Measurements from ENCODE around the gene PAM.

PAM gene

DNA sequence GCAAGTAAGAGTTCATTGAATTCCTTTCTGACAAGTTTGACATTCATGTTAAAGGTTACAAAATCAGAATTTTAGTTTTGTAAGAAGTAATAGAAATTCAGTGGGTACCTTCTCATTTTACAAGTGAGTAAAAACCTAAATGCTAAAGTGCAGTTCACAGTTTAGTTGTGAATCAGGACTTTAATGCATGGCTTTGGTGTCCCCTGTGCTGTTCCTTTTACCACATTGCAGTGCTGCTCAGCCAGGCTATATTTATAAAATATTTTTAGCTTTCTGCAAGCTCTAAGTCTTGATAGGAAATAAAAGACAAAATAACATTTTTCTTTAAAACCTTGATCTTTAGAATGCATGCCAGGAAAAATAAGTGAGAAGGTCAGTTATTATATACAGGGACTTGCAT lies 26.3 kb downstream of the PAM start:
- Histone ChIP-seq H3K79me2 (ENCODE audit: control insufficient read depth, insufficient read depth, low read length, unreplicated experiment) (peaks cover 59% of the 10 kb centered on the region), H3K4me1 (ENCODE audit: control insufficient read depth, insufficient read depth, low read length, unreplicated experiment) (peaks cover 23% of the 10 kb centered on the region), H3K27me3 (ENCODE audit: insufficient read depth, low read length) (no peaks in the 10 kb centered on the region), H3K36me3 (ENCODE audit: insufficient read depth, low read length) (no peaks in the 10 kb centered on the region), H3K4me3 (ENCODE audit: low read depth, low read length) (no peak overlapping the region), H2AFZ (ENCODE audit: low read length, unreplicated experiment) (no peak overlapping the region), H3K27ac (ENCODE audit: low read depth, low read length) (no peak overlapping the region)

DNA sequence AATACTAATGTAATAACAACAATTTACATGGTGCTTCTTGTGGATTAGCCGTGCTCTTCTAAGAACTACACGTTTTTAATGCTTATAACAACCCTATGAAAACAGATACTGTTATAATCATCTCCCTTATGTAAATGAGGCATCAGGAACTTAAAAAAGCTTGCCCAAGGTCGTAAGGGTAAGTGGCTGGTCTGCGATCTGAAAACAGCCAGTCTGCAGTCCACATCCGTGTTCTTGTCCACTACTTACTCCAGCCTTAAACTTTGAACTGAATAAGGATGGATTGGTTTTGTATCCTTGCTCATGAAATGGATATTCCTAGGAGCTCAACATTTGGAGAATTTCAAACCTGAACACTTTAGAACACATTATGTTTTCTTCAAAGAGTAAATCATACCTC lies 26.7 kb downstream of the PAM start:
- Histone ChIP-seq H3K36me3 (ENCODE audit: insufficient read depth, low read length) (no peaks in the 10 kb centered on the region), H3K27ac (ENCODE audit: low read depth, low read length) (no peak overlapping the region), H3K4me1 (ENCODE audit: control insufficient read depth, insufficient read depth, low read length, unreplicated experiment) (peaks cover 23% of the 10 kb centered on the region), H2AFZ (ENCODE audit: low read length, unreplicated experiment) (no peak overlapping the region), H3K4me3 (ENCODE audit: low read depth, low read length) (no peak overlapping the region), H3K27me3 (ENCODE audit: insufficient read depth, low read length) (no peaks in the 10 kb centered on the region), H3K79me2 (ENCODE audit: control insufficient read depth, insufficient read depth, low read length, unreplicated experiment) (peaks cover 54% of the 10 kb centered on the region)

DNA sequence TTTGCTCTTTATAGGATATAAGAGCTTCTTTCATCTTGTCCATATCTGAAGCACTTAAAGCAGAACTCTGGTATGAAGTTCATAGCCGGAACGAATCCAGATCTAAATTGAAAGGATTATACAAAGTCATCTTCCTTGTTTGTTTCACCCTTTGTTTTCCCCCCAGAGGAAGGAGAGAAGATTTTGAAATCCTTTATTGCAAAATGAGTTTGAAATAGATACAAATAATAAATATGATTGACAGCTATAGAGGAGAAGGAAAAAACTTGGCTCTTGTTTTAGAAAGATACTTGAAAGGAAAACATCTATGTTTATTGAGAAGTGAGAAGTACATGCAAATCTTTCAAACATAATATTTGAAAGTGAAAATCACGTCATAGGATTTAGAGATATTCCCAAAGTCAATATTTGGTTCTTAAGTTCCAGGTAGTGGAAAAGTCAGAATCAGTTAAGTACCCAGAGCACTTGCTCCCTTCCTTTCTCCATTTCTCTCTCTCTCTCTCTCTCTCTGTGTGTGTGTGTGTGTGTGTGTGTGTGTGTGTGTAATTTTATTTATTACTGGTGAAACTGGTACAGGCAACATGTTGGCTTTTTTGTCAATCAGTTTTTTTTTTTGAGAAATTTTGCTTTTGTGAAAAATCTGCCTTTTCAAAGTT lies 27.2 kb downstream of the PAM start:
- Histone ChIP-seq H3K27me3 (ENCODE audit: insufficient read depth, low read length) (no peaks in the 10 kb centered on the region), H2AFZ (ENCODE audit: low read length, unreplicated experiment) (no peak overlapping the region), H3K79me2 (ENCODE audit: control insufficient read depth, insufficient read depth, low read length, unreplicated experiment) (peaks cover 54% of the 10 kb centered on the region), H3K4me3 (ENCODE audit: low read depth, low read length) (no peak overlapping the region), H3K4me1 (ENCODE audit: control insufficient read depth, insufficient read depth, low read length, unreplicated experiment) (peaks cover 23% of the 10 kb centered on the region), H3K27ac (ENCODE audit: low read depth, low read length) (no peak overlapping the region), H3K36me3 (ENCODE audit: insufficient read depth, low read length) (no peaks in the 10 kb centered on the region)

DNA sequence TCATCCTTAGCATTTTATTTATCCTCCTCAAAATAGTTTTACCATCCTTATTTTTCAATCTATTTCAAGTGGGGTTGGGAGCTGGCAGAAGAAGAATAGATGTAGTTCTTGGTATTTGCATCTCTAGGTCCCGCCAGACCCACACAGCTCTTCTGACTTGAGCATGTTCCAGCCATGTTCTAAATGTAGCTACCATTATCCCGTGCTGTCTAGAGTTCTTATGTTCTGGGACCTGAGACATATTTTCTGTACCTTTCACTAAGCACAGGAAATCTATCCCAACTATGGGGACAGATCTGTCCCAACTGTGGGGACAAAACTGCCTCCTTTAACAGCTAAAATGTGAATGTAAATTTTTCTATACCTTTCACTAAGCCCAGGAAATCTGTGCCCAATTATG lies 32.0 kb downstream of the PAM start:
- H2AFZ ChIP-seq (ENCODE audit: low read length, unreplicated experiment) = no peak overlapping the region
- peaks cover 3% of the 10 kb centered on the region for H3K4me1 ChIP-seq (ENCODE audit: control insufficient read depth, insufficient read depth, low read length, unreplicated experiment)
- no peaks in the 10 kb centered on the region for H3K27me3 ChIP-seq (ENCODE audit: insufficient read depth, low read length)
- H3K36me3 ChIP-seq (ENCODE audit: insufficient read depth, low read length) = no peaks in the 10 kb centered on the region
- no peak overlapping the region for H3K27ac ChIP-seq (ENCODE audit: low read depth, low read length)
- H3K4me3 ChIP-seq (ENCODE audit: low read depth, low read length) = no peak overlapping the region
- H3K79me2 ChIP-seq (ENCODE audit: control insufficient read depth, insufficient read depth, low read length, unreplicated experiment) = peaks cover 42% of the 10 kb centered on the region

DNA sequence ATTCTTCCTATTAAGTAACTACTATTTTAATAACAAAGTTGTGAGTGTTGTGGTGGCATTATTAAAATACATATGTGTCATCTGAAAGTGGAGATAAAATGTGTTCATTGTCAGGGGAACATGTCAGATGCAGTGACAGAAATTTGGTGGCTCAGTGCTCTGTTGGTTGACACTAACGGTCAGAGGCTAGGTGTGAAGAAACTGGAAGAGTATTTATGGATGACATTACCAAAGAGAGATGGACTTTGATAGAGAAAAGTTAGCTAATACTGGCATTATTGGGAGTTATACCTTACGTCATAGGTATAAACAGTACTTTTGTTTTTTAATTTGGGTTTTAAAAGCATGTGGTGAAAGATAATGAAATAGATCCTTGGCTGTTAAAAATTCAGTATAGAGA lies 33.7 kb downstream of the PAM start:
- Histone ChIP-seq H3K4me1 (ENCODE audit: control insufficient read depth, insufficient read depth, low read length, unreplicated experiment) (peaks cover 3% of the 10 kb centered on the region), H3K27ac (ENCODE audit: low read depth, low read length) (no peak overlapping the region), H2AFZ (ENCODE audit: low read length, unreplicated experiment) (no peak overlapping the region), H3K27me3 (ENCODE audit: insufficient read depth, low read length) (no peaks in the 10 kb centered on the region), H3K36me3 (ENCODE audit: insufficient read depth, low read length) (no peaks in the 10 kb centered on the region), H3K4me3 (ENCODE audit: low read depth, low read length) (no peak overlapping the region), H3K79me2 (ENCODE audit: control insufficient read depth, insufficient read depth, low read length, unreplicated experiment) (peaks cover 44% of the 10 kb centered on the region)

DNA sequence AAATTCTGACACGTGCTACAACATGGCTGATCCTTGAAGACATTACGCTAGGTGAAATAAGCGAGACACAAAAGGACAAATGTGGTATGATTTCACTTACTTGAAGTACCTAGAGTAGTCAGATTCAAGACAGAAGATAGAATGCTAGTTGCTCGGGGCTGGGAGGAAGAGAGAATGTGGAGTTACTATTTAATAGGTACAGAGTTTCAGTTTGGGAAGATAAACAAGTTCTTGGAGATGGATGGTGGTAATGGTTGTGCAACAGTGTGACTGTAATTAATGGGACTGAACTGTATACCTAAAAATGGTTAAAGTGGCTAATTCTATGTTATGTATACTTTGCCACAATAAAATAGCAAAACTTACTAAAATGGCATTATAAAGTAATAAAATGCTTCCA lies 34.4 kb downstream of the PAM start:
- H3K36me3 ChIP-seq (ENCODE audit: insufficient read depth, low read length) = no peaks in the 10 kb centered on the region
- no peak overlapping the region for H2AFZ ChIP-seq (ENCODE audit: low read length, unreplicated experiment)
- H3K4me3 ChIP-seq (ENCODE audit: low read depth, low read length) = no peak overlapping the region
- H3K27me3 ChIP-seq (ENCODE audit: insufficient read depth, low read length) = no peaks in the 10 kb centered on the region
- peaks cover 47% of the 10 kb centered on the region for H3K79me2 ChIP-seq (ENCODE audit: control insufficient read depth, insufficient read depth, low read length, unreplicated experiment)
- peaks cover 3% of the 10 kb centered on the region for H3K4me1 ChIP-seq (ENCODE audit: control insufficient read depth, insufficient read depth, low read length, unreplicated experiment)
- H3K27ac ChIP-seq (ENCODE audit: low read depth, low read length) = no peak overlapping the region

DNA sequence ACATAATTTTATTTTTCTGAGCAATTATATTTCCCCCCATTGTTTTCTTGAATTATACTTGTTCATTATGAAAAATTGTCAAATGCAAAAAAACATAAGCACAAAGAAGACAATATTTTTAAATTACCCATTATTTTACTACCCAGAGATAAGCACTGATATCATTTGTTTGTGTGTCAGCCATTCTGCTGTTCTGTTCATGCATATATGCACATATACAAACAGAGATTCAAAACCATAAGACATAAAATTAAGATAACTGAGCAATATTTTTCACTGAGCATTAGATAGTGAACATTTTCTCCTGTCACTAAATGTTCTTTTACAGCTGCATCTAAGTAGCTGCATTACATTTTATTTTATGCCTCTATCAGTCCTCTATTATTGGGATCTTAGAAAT lies 35.6 kb downstream of the PAM start:
- H3K4me3 ChIP-seq (ENCODE audit: low read depth, low read length) = no peak overlapping the region
- H3K79me2 ChIP-seq (ENCODE audit: control insufficient read depth, insufficient read depth, low read length, unreplicated experiment) = peaks cover 41% of the 10 kb centered on the region
- H3K4me1 ChIP-seq (ENCODE audit: control insufficient read depth, insufficient read depth, low read length, unreplicated experiment) = peaks cover 3% of the 10 kb centered on the region
- H3K27me3 ChIP-seq (ENCODE audit: insufficient read depth, low read length) = no peaks in the 10 kb centered on the region
- no peaks in the 10 kb centered on the region for H3K36me3 ChIP-seq (ENCODE audit: insufficient read depth, low read length)
- no peak overlapping the region for H3K27ac ChIP-seq (ENCODE audit: low read depth, low read length)
- no peak overlapping the region for H2AFZ ChIP-seq (ENCODE audit: low read length, unreplicated experiment)

DNA sequence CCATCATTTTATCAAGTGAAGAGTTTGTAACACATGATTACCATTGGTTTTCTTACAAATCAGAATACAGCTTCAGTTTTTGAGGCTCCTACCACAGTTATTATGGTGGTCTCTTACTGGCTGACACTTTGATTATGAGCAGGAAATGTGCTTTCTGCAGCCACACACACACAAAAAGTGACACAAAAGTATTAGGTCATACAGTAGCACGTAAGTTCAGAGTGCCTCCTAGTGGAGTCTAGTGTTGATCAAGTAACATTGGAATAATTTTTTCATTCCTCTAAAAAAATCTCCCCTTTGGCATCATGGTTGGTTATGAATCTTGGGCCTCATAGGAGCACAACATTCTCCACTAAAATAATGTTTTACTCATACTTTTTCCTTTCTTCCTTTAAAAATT lies 37.6 kb downstream of the PAM start:
- Histone ChIP-seq H2AFZ (ENCODE audit: low read length, unreplicated experiment) (no peak overlapping the region), H3K36me3 (ENCODE audit: insufficient read depth, low read length) (no peaks in the 10 kb centered on the region), H3K4me1 (ENCODE audit: control insufficient read depth, insufficient read depth, low read length, unreplicated experiment) (peaks cover 3% of the 10 kb centered on the region), H3K27ac (ENCODE audit: low read depth, low read length) (no peak overlapping the region), H3K27me3 (ENCODE audit: insufficient read depth, low read length) (no peaks in the 10 kb centered on the region), H3K79me2 (ENCODE audit: control insufficient read depth, insufficient read depth, low read length, unreplicated experiment) (peaks cover 50% of the 10 kb centered on the region), H3K4me3 (ENCODE audit: low read depth, low read length) (no peak overlapping the region)

DNA sequence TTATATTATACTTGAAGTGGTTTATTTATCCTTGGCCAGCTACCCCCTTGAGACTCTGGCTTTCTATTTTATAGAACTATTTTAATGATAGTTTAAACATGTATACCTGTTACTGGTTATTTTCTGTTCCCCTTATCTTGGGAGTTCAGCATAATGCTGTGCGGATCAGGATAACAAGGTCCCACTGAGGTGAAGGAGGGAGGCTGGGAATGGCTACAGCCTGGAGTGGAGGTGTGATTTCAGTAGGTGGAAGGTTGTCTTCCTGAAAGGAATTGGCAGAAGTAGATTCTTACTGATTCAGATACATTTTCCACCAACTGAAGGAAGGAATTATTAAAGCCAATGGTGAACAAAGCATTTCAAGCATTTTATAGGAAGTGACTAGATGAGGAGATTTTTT lies 38.9 kb downstream of the PAM start:
- Histone ChIP-seq H3K27me3 (ENCODE audit: insufficient read depth, low read length) (no peaks in the 10 kb centered on the region), H3K79me2 (ENCODE audit: control insufficient read depth, insufficient read depth, low read length, unreplicated experiment) (peaks cover 54% of the 10 kb centered on the region), H2AFZ (ENCODE audit: low read length, unreplicated experiment) (no peak overlapping the region), H3K4me1 (ENCODE audit: control insufficient read depth, insufficient read depth, low read length, unreplicated experiment) (peaks cover 3% of the 10 kb centered on the region), H3K4me3 (ENCODE audit: low read depth, low read length) (no peak overlapping the region), H3K36me3 (ENCODE audit: insufficient read depth, low read length) (no peaks in the 10 kb centered on the region), H3K27ac (ENCODE audit: low read depth, low read length) (no peak overlapping the region)

DNA sequence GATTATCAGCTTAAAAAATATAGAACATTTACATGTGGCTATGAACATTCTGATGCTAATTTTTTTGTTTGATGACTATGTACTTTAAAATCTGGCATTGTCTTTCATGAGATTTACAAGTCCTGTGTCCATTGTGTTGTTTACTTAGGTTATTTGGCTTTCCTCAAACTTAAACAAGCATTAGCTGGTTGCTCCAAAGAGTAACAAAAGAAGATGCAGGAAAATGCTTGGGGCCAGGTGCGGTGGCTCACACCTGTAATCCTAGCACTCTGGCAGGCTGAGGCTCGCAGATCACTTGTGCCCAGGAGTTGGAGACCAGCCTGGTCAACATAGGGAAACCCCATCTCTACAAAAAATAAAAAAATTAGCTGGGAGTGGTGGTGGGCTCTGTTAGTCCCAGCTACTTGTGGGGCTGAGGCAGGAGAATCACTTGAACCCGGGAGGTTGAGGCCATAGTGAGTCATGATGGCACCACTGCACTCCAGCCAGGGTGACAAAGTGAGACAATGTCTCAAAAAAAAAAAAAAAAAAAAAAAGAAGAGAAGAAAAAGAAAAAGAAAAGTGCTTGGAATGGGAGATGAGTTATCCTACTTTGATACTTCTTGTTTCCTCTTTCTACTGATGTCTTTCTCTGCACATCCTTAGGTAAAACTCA lies 39.7 kb downstream of the PAM start:
- Histone ChIP-seq H3K27ac (ENCODE audit: low read depth, low read length) (no peak overlapping the region), H2AFZ (ENCODE audit: low read length, unreplicated experiment) (no peak overlapping the region), H3K4me3 (ENCODE audit: low read depth, low read length) (no peak overlapping the region), H3K27me3 (ENCODE audit: insufficient read depth, low read length) (no peaks in the 10 kb centered on the region), H3K36me3 (ENCODE audit: insufficient read depth, low read length) (no peaks in the 10 kb centered on the region), H3K4me1 (ENCODE audit: control insufficient read depth, insufficient read depth, low read length, unreplicated experiment) (no peaks in the 10 kb centered on the region), H3K79me2 (ENCODE audit: control insufficient read depth, insufficient read depth, low read length, unreplicated experiment) (peaks cover 49% of the 10 kb centered on the region)

DNA sequence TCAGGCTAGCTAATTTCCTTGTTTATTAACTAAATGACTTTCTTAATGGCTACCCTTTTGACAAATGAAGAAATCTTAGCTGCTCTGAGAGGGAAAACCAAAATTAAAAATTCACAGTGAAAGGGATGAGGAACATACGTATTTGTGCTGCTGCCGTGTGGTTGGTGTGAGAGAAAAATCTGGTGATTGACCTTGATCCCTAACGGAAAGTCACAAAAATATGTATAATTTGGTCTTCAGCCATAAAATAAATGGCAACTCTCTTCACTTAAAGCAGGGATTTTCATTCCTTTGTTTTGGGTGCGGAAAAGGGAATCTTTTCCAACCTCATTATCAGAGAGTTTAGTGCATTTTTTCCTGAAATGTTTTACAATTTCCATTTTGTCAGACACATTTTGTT lies 40.4 kb downstream of the PAM start:
- Histone ChIP-seq H3K27ac (ENCODE audit: low read depth, low read length) (no peak overlapping the region), H3K36me3 (ENCODE audit: insufficient read depth, low read length) (no peaks in the 10 kb centered on the region), H3K79me2 (ENCODE audit: control insufficient read depth, insufficient read depth, low read length, unreplicated experiment) (peaks cover 43% of the 10 kb centered on the region), H2AFZ (ENCODE audit: low read length, unreplicated experiment) (no peak overlapping the region), H3K4me1 (ENCODE audit: control insufficient read depth, insufficient read depth, low read length, unreplicated experiment) (no peaks in the 10 kb centered on the region), H3K4me3 (ENCODE audit: low read depth, low read length) (no peak overlapping the region), H3K27me3 (ENCODE audit: insufficient read depth, low read length) (no peaks in the 10 kb centered on the region)
